HG02571 (cell line): ENCODE measurements around the gene HTR6.

Experiments
- ATAC-seq: cut with Tn5 transposase; IDR thresholded peaks from one replicate; pipeline ENCODE4 v1.9.1; 2021; ENCODE audit warnings: mild to moderate bottlenecking, moderate library complexity; ENCODE audit not compliant: unreplicated experiment

The HTR6 gene

DNA sequence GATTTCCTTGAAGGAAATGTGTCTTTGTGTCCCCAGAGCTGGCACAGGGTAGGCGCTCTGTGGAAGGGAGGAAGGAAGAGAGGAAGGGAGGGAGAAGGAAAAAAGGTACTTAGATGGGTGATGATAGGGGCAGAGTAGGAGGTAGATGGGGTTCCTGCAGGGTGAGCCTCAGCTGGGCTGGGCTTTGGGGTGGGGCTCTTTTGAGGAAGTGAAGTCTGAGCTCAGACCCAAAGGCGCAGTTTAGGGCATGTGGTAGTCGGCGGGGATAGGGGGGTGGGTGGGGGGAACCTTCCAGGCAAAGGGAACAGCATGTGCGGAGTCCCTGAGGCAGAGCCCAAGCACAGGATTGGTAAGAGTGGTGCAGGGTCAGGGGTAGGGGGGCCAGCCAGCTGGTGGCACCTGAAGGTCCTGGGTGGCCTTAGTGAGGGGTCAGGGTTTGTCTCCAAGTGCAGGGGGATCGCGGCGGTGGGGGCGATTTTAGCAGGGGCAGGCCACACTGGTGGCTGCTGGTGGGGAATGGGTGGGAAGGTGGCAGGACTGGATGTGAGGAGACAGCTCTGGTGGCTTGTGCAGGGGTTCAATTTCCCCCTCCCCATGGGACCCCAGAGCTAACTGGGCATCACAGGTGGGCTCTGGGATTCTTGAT is 8.4 kb upstream of the HTR6 start:
- ATAC-seq = no peak

DNA sequence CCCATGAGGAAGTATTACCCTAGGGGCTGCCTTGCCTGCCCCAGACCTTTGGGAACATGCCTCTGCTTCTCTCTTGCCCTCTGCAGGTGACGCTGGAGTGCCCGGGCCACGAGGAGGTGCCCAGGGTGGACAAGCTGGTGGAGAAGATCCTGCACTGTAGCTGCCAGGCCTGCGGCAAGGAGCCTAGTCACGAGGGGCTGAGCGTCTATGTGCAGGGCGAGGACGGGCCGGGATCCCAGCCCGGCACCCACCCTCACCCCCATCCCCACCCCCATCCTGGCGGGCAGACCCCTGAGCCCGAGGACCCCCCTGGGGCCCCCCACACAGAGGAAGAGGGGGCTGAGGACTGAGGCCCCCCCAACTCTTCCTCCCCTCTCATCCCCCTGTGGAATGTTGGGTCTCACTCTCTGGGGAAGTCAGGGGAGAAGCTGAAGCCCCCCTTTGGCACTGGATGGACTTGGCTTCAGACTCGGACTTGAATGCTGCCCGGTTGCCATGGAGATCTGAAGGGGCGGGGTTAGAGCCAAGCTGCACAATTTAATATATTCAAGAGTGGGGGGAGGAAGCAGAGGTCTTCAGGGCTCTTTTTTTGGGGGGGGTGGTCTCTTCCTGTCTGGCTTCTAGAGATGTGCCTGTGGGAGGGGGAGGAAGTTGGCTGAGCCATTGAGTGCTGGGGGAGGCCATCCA is 7.8 kb upstream of the HTR6 start:
- no peak for ATAC-seq

DNA sequence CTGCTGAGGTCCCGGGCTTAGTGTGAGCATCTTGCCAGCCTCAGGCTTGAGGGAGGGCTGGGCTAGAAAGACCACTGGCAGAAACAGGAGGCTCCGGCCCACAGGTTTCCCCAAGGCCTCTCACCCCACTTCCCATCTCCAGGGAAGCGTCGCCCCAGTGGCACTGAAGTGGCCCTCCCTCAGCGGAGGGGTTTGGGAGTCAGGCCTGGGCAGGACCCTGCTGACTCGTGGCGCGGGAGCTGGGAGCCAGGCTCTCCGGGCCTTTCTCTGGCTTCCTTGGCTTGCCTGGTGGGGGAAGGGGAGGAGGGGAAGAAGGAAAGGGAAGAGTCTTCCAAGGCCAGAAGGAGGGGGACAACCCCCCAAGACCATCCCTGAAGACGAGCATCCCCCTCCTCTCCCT is 7.2 kb upstream of the HTR6 start:
- ATAC-seq = no peak

DNA sequence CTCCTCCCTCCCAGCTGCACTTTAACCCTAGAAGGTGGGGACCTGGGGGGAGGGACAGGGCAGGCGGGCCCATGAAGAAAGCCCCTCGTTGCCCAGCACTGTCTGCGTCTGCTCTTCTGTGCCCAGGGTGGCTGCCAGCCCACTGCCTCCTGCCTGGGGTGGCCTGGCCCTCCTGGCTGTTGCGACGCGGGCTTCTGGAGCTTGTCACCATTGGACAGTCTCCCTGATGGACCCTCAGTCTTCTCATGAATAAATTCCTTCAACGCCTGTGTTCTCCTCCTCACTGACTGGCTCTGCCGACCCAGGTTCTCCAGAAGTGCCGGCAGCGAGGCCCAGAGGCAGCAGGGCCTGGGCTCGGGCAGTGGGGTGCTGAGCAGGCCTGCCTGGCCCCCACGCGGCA is 6.5 kb upstream of the HTR6 start:
- no peak for ATAC-seq

DNA sequence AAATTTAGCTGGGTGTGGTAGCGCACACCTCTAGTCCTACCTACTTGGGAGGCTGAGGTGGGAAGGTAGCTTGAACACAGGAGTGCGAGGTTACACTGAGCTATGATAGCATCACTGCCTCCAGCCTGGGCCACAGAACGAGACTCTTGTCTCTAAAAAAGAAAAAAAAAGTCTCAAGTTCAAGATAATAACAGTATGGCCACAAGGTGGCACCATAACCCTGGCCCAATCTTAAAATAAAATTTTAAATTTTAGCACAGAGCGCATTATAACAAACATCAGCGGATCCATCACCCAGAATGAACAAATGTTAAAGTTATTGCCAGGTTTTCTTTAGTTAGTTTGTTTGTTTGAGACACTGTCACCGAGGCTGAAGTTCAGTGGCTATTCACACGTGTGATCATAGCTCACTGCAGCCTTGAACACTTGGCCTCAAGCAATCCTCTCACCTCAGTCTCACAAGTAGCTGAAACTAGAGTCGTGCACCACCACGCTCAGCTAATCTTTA is 2.9 kb upstream of the HTR6 start:
- ATAC-seq = no peak

DNA sequence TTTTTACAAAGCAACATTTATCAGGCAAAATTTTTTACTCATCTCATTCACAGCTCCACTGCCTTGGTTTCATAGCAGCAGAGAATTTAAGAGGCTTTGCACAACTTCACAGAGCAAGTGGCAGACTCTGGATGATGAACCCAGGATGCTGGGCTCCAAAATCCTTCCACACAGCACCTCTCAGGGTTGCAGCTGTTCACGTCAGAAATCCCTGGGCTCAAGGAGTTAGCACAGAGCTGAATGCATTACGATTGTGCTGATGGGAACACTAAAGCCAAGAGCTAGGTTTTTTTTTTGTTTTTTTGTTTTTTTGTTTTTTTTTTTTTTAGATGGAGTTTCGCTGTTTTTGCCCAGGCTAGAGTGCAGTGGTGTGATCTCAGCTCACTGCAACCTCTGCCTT is 2.4 kb upstream of the HTR6 start:
- ATAC-seq = no peak

DNA sequence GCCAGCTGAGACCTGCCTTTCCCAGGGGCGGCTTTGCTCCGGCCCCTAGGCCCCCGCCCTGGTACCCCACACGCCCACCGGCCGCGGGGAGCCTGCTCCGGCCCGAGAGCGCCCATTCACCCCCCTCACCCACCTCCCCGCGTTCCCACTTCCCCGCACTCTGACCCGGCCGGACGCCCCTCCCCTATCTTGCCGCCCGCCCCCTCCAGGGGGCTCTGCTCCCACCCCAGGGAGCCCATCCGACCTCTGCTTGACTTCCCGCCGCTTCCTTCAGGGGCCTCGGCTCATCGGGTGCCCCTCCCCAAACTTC is 466 bp downstream of the HTR6 start:
- no peak for ATAC-seq

DNA sequence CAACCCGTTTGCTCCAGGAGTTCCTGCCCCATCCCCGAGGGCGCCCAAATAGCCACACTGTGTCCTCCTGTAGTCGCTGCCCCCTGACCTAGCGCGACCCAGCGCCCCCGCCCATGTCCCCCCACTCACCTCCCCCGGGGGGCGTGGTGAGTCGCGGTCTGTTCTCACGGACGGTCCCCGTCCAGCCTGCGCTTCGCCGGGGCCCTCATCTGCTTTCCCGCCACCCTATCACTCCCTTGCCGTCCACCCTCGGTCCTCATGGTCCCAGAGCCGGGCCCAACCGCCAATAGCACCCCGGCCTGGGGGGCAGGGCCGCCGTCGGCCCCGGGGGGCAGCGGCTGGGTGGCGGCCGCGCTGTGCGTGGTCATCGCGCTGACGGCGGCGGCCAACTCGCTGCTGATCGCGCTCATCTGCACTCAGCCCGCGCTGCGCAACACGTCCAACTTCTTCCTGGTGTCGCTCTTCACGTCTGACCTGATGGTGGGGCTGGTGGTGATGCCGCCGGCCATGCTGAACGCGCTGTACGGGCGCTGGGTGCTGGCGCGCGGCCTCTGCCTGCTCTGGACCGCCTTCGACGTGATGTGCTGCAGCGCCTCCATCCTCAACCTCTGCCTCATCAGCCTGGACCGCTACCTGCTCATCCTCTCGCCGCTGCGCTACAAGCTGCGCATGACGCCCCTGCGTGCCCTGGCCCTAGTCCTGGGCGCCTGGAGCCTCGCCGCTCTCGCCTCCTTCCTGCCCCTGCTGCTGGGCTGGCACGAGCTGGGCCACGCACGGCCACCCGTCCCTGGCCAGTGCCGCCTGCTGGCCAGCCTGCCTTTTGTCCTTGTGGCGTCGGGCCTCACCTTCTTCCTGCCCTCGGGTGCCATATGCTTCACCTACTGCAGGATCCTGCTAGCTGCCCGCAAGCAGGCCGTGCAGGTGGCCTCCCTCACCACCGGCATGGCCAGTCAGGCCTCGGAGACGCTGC is 1.1 kb downstream of the HTR6 start:
- ATAC-seq = no peak

DNA sequence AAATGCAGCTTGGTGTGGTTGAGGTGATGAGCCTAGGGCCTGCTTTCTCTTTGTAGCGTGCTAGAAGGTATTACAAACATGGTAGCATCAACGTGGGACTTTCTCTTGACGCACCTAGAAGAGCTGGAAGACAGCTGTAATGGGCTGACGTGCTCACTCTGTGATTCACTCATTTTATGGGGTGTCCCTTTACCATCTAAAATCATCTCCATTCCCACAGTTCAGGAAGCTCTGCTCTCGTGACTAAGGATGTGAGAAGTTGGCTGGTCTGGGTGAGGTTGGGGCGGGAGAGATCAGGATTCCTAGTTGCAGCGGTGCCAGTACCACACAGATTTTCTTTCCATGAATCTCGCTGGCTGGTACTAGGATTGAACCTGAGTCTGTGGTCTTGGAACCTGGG is 4.2 kb downstream of the HTR6 start:
- no peak for ATAC-seq

DNA sequence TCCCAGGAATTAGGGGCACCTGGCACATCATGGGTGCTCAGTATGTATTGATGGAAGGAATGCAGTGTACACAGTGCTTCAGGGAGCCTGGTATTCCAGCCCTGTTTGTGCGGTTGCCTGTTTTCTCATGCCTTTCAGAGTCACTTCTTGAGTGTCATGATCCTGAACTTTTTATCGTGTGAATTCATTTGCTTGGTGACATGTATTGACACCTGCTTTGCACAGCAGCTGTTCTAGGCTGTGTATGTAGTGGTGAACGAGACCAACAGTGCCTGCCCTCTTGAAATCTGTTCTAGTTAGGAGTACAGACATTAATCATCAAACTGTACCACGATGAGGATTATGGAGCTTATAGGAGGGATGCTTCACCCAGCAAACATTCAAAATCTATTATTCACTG is 6.1 kb downstream of the HTR6 start:
- no peak for ATAC-seq

DNA sequence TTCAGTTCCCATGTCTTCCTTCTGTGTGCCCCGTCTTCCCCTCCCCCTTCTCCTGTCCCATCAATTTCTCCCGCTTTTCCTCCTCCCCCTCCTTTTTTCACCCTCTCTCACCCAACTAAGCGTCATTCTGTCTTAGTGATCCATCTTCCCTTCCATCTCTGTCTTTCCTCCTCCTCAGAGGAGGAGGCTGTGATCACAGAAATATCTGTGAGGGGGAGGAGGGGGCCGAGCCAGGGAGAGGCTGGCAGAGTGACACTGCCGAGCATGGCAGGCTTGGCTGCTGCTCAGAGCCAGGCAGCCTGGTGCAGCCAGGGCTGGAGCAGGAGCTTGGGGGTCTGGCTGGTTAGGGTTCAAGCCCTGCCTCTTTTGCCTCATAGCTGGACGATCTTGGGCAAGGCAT is 7.6 kb downstream of the HTR6 start:
- no peak for ATAC-seq

DNA sequence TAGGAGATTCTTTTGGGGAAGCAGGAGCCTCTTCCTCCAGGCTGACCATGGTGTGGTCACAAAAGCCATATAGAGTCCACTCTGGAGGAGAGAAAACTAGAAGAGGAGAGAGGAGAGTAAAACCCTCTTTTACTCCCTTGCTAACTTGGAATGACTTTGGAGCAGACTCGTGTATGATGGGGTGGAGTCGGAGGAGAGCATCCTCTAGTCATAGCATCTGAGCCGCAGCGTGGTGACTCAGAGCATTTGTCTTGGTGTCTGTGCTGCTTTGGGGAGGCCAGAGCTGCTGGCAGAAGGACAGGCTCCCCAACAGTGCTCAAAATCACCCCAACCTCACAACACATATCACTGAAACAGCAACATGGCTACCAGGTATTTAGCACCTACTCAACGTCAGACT is 11.1 kb downstream of the HTR6 start:
- no peak for ATAC-seq

DNA sequence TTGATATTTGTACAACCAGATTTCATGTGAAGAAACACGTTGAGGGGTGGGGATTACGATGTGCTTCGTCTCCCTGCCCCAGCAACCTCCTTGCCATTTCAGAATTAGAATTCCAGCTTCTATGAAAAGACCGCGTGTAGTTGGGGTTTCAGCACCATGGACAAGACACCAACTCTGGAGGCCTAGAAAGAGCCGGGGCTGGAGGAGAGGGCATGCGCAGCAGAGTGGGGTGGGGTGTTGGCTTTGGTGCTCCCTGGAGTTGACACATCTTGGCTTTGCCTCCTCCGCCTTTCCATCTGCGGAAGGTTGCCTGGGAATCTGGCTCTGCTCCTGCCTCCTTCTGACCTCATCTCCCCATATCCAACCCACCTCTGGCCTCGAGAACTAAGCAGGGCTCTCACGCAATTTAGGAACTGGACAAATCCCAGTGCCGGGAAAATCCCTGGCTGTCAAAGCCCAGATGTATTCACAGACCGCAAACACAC is 11.8 kb downstream of the HTR6 start:
- no peak for ATAC-seq

DNA sequence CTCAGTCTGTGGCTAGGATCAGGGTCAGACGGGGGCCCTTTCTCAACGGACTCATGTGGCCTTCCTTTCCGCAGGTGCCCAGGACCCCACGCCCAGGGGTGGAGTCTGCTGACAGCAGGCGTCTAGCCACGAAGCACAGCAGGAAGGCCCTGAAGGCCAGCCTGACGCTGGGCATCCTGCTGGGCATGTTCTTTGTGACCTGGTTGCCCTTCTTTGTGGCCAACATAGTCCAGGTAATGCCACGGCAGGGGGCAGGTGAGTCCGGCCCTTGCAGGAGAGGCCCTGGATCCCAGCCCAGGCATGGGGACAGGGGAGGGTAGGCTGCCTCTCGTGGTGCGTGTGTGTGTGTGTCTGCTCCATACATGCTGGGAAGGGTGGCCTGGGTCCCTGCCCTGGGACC is 13.8 kb downstream of the HTR6 start:
- no peak for ATAC-seq

DNA sequence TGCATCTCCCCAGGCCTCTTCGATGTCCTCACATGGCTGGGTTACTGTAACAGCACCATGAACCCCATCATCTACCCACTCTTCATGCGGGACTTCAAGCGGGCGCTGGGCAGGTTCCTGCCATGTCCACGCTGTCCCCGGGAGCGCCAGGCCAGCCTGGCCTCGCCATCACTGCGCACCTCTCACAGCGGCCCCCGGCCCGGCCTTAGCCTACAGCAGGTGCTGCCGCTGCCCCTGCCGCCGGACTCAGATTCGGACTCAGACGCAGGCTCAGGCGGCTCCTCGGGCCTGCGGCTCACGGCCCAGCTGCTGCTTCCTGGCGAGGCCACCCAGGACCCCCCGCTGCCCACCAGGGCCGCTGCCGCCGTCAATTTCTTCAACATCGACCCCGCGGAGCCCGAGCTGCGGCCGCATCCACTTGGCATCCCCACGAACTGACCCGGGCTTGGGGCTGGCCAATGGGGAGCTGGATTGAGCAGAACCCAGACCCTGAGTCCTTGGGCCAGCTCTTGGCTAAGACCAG is 14.3 kb downstream of the HTR6 start:
- ATAC-seq = no peak

DNA sequence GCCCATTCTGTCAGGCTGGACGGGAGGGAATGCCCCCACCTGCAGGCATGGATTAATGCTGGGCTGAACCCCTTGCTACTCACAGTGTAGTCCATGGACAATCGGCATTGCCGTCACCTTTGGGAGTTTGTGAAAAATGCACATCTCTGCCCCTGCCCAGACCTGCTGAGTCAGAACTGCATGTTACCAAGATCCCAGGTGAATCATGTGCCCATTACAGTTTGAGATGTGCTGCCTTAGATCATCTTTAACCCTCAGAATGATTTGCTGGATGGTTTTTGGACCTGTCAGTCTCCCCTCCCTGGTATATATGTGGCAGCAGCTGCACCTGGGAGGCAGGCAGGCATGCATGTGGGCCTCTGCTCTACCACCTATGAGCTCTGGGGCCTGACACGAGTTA is 15.0 kb downstream of the HTR6 start:
- no peak for ATAC-seq

DNA sequence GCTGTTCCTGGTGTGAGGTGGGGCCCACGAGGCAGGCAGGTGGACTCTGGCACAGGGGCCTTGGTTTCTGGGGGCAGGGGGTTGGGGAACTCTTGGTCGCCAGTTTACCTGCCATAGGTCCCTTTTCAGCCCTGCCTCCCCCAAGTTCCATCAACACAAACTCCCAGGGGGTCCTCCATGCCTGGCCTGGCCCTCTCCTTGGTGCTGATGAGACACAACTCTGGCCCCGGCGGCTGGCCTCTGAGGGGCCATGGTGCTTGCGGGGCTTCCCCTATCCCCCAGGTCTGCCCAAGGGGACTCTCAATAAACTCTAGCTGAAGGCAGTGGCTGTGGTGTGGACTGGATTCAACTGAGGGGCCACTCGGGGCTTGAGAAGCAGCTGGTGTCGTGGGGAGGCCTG is 16.0 kb downstream of the HTR6 start:
- ATAC-seq = no peak

DNA sequence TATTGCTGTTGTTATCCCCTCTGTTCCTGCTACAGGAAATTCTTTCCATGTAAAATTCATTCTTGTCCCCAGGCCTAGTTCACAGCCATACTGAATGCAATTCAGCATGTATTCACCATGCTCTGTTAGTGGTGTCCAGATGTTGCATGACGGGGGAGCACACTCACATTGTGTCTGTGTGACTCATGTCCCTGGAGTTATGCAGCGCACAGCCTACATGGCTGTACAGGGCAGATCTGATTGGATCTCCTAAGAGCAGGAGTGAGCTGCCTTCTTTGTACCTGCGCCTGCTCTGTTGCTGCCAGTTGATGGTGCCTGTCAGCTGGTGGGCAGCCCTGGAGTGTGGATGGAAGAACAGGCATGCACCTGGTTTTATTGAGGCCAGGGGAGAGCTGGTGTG is 17.6 kb downstream of the HTR6 start:
- ATAC-seq = no peak

DNA sequence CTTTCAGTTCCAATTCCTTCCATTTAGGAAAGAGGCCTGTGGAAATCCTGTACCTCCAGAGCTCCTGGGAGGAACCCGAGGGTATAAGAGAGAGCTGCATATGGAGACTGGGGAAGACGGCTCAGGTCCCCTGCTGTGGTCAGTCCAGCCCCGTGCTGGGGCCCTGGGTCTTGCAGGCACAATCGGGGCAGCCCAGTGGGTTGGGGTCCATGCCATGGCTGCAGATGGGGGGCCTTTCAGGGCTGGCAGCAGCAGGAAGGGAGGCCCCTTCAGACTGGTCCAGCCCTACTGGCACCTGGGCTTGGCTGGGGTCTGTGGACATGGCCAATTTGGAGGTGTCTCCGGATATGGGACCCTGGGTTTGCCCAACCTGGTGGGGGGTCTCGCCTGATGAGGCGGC is 18.2 kb downstream of the HTR6 start:
- ATAC-seq = no peak

DNA sequence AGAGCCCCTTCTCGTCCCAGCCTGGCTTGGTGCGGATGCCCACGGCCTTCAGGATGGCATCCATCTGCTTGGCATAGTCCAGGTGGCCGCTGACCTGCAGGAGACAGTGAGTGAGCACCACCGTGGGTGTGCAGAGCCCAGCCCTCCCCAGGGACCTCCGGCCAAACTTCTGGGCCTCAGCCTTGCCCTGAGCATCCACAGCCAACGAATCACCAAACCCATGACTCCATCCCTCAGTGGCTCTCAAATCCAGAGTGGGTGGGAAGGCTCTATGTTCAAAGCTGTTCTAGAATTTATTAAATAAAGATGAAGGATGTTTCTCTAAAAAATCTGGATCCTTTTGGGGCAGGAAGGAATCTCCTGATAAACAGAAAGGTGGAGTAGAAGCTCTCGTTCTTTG is 18.7 kb downstream of the HTR6 start:
- ATAC-seq = no peak

DNA sequence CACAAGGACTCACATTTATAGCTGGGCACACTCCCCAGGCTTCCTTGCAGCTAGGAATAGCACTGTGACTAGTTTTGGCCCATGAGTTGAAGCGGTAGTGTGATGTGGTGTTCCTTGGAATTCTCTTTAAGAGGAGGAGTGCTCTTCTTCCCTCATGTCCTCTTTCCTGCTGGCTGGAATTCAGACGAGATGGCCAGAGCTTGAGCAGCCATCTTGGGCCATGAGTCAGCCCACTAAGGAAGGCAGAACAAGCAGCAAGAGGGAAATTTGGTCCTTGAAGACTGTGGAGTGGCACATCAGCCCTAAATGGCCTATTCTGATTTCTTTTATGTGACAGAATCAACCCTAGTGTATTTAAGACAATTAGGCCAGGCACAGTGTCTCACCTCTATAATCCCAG is 20.0 kb downstream of the HTR6 start:
- ATAC-seq = no peak

DNA sequence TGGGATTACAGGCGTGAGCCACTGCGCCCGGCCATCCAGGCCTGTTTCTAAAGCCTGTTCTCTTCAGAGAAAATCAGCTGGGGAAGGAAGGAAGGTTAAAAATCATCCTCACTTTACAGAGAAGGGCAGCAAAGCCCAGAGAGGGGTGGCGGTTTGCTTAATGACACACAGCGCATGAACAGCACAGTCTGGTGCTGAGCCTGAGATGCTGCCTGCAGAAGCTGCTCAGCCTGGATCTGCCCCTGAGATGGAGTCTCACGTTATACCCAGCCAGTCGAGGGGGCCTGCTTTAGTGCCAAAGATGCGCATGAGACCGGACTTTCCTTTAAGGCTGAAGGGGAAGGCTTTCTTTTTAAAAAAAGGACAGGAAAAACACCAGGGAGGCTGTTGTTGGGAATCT is 21.3 kb downstream of the HTR6 start:
- no peak for ATAC-seq
